ENCODE data around the gene ABCA13. TPM values are rescaled to one million over a fixed set of nuclear protein-coding genes. Genes with fewer than 3 reads are reported as not detected.

ABCA13 gene
- total RNA-seq, 4 donors from 2014 or later, result 0.38 to 9.8 (median 4.9) TPM

DNA sequence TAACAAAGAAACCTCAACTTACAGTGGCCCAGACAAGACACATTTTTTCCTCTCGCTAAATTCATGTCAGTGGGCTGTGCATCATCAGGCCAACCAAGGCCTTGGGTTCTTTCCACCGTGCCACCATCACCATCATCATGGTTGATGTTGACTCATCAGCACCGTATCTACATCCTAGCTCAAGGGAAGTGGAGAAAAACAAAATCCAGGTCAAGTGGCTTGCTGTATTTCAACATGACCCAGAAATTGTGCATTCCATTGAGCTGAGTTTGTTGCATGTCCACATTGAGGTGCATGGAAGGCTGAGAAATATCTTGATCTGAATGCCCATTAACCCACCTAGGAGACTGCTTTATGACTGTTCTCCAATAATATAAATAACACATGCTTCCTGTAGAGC is 440.7 kb downstream of the ABCA13 start:
- no peak overlapping the region for H3K4me3 ChIP-seq
- DNase-seq, result no peak
- intact Hi-C loops (cut with DNase I), result no loop called here

DNA sequence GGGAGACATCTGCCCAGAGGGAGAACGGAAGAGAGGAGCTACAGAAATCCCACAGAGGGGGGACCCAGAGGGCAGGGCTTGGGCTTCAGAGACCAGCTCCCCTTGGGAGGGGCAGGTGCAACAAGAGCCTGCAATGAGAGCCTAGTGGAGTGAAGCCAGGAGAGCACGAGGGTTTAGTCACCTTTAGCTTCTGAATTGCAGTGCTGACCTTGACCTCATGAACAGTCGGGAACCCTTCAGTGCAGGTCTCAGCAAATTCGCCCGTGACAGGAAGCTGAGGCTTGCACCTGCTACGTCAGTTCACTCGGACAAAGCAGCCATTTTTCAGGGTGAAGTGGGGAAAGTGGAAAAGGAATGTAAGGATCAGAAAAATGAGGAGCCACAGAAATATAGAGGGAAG is 446.2 kb downstream of the ABCA13 start:
- DNase-seq, result no peak
- Histone ChIP-seq H3K36me3 (no peaks in the 10 kb centered on the region), H3K9me3 (no peaks in the 10 kb centered on the region), H3K4me1 (no peaks in the 10 kb centered on the region), H3K27ac (no peak overlapping the region), H3K27me3 (no peaks in the 10 kb centered on the region), H3K4me3 (no peak overlapping the region)
- intact Hi-C loops (cut with DNase I), result no loop called here
- 76 to 81% methylated on average over 7 of the region's 7 CpGs for WGBS, 2 donors
- TF ChIP-seq CTCF (IDR thresholded peaks at IDR 0.05), result no peak
- TF ChIP-seq POLR2A (IDR thresholded peaks at IDR 0.05), result no peak

More for the DNA sequence above, 440.7 kb downstream of the ABCA13 start:
- Histone ChIP-seq H3K27me3 (no peaks in the 10 kb centered on the region), H3K27ac (no peak overlapping the region), H3K4me1 (no peaks in the 10 kb centered on the region), H3K36me3 (no peaks in the 10 kb centered on the region), H3K9me3 (no peaks in the 10 kb centered on the region)
- no peak for TF ChIP-seq CTCF (IDR thresholded peaks at IDR 0.05)
- TF ChIP-seq POLR2A (IDR thresholded peaks at IDR 0.05), result no peak
- WGBS, 2 donors, result 72 to 92% methylated on average over 3 of the region's 3 CpGs

GRCh38 chr7:48617993-48618392 is 446.7 kb downstream of the ABCA13 start:
- 84% methylated on average over 2 to 3 of the region's 3 CpGs for WGBS, 2 donors
- Histone ChIP-seq H3K4me3 (no peak overlapping the region), H3K27me3 (no peaks in the 10 kb centered on the region), H3K27ac (no peak overlapping the region), H3K9me3 (no peaks in the 10 kb centered on the region), H3K36me3 (no peaks in the 10 kb centered on the region), H3K4me1 (no peaks in the 10 kb centered on the region)
- no peak for TF ChIP-seq CTCF (IDR thresholded peaks at IDR 0.05)
- TF ChIP-seq POLR2A (IDR thresholded peaks at IDR 0.05), result no peak
- no peak for DNase-seq
- intact Hi-C loops (cut with DNase I), result no loop called here

DNA sequence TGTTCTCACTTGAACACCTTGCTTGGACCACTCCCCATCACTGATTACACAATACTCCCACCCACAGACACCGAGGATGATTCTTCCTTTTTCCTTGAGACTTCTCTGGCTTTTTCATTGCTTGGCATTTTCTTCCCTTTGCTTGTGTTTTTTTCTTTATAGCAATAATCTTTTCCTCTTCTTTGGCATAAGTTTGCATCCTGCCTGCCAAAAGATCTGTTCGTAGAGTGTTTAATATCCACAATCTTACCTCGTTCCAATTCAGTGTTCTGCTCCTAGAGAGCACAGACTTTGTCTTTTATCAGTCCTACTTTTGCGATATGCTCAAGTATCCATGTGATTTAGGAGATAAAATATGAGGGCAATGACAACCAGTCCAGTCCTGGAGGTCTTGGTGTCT is 449.8 kb downstream of the ABCA13 start:
- no peaks in the 10 kb centered on the region for H3K9me3 ChIP-seq
- H3K4me3 ChIP-seq, result no peak overlapping the region
- H3K36me3 ChIP-seq, result no peaks in the 10 kb centered on the region
- H3K27ac ChIP-seq, result no peak overlapping the region
- intact Hi-C loops (cut with DNase I), result no loop called here
- no peaks in the 10 kb centered on the region for H3K27me3 ChIP-seq
- TF ChIP-seq CTCF (IDR thresholded peaks at IDR 0.05) (no peak), POLR2A (IDR thresholded peaks at IDR 0.05) (no peak)
- no peak for DNase-seq
- 22 to 34% methylated on average over 4 of the region's 4 CpGs for WGBS, 2 donors
- no peaks in the 10 kb centered on the region for H3K4me1 ChIP-seq

GRCh38 chr7:48627164-48627563 is 455.9 kb downstream of the ABCA13 start:
- no peaks in the 10 kb centered on the region for H3K27me3 ChIP-seq
- no peaks in the 10 kb centered on the region for H3K9me3 ChIP-seq
- 83 to 85% methylated on average over 4 of the region's 4 CpGs for WGBS, 2 donors
- no peak overlapping the region for H3K4me3 ChIP-seq
- no peak for DNase-seq
- no peaks in the 10 kb centered on the region for H3K4me1 ChIP-seq
- intact Hi-C loops (cut with DNase I), result no loop called here
- H3K36me3 ChIP-seq, result no peaks in the 10 kb centered on the region
- TF ChIP-seq CTCF (IDR thresholded peaks at IDR 0.05) (no peak), POLR2A (IDR thresholded peaks at IDR 0.05) (no peak)
- no peak overlapping the region for H3K27ac ChIP-seq
